Adrenal gland (tissue), 12 donors: ENCODE data around the gene ERVMER34-1. TPM values are rescaled to one million over a fixed set of nuclear protein-coding genes. Genes with fewer than 3 reads are reported as not detected.

Experiments used
- DNase-seq, 7 donors: peaks; one replicate each; pipeline ENCODE4 v3.0.0-alpha.2; 2019 to 2020
- H3K27ac ChIP-seq, 5 donors: fragments of 200-600 bp; sonication (generic) in 4 of 5; 1 replicate in 3 of 5; 2 replicates in 2 of 5; pipeline versions ENCODE4 v1.5.1 to v1.8.0; 2016 to 2020; ENCODE audit warnings: mild to moderate bottlenecking in 1 of 5
- H3K27me3 ChIP-seq: fragments of 200-600 bp; 2 replicates; pipeline ENCODE4 v1.8.0; 2021
- H3K36me3 ChIP-seq, 2 donors: fragments of 200-600 bp; replicated peaks in 1 of 2; 1 replicate in 1 of 2; 2 replicates in 1 of 2; pipeline versions ENCODE4 v1.5.1 to v1.8.0; 2018 to 2022
- H3K4me1 ChIP-seq, 2 donors: fragments of 200-600 bp; replicated peaks in 1 of 2; 1 replicate in 1 of 2; 2 replicates in 1 of 2; pipeline versions ENCODE4 v1.5.1 to v1.8.0; 2018 to 2021
- H3K4me3 ChIP-seq, 4 donors: fragments of 200-600 bp; sonication (generic) in 3 of 4; one replicate each; pipeline ENCODE4 v1.5.1; 2016 to 2018
- H3K9me3 ChIP-seq, 3 donors: fragments of 200-600 bp; sonication (generic) in 1 of 3; replicated peaks in 1 of 3; 1 replicate in 2 of 3; 2 replicates in 1 of 3; pipeline versions ENCODE4 v1.5.1 to v1.8.0; 2016 to 2021
- CTCF ChIP-seq, 6 experiments: fragments of 450-650 bp in 4 of 6; fragments of 200-600 bp in 2 of 6; sonication (generic) in 1 of 6; IDR thresholded peaks; 1 replicate in 5 of 6; 2 replicates in 1 of 6; pipeline versions ENCODE4 v1.5.1 to v1.8.0; 2016 to 2021; ENCODE audit warnings: antibody characterized with exemption in 6 of 6, mild to moderate bottlenecking in 2 of 6, moderate library complexity in 1 of 6
- POLR2A ChIP-seq, 2 donors: fragments of 450-650 bp; IDR thresholded peaks; one replicate each; pipeline ENCODE4 v1.6.1; 2017; ENCODE audit warnings: antibody characterized with exemption in 2 of 2, mild to moderate bottlenecking in 2 of 2, moderate library complexity in 1 of 2
- WGBS, 4 donors: extraction: QIAGEN DNeasy Blood & Tissue Kit in 2 of 4; methylation state at CpG; one replicate each; pipeline versions ENCODE4 v1.1.5 to v1.1.7; 2013 to 2017; 5-methylcytosine and 5-hydroxymethylcytosine counted together
- intact Hi-C, 2 donors: fragments of 100-400 bp; cut with DNase I; formaldehyde crosslinking; loops; one replicate each; pipeline versions ENCODE4 v1.14.1 to v1.15.0; 2022 to 2023
- polyA plus RNA-seq, 3 donors: library from polyadenylated mRNA; stranded (reverse); fragments of 200-250 nt in 2 of 3; fragments of 350-450 nt in 1 of 3; fragmentation: Illumina TruSeq in 1 of 3; extraction: RNeasy Lipid Tissue Mini Kit (QIAGEN cat#74804) in 1 of 3; gene quantifications; one replicate each; pipeline ENCODE4 v1.2.3, GENCODE V29; 2013 to 2014
- total RNA-seq, 9 donors: library from RNA; depleted of rRNA in 4 of 9; stranded (reverse); fragments of >200 nt in 4 of 9; fragments of 120-200 nt in 1 of 9; fragmentation: NEBNext Ultra II Directional in 1 of 9; extraction: Animal tissue kit (Norgen Biotek cat#: 25700) in 1 of 9; gene quantifications; one replicate each; pipeline versions ENCODE4 v1.1.0 to v1.2.4, GENCODE V29; 2013 to 2023
- donor health status: healthy with polysubstance abuse.
- donor health status: Bipolar disorder and iron deficiency.
- donor health status: DM: yes; HTN: yes; CAD: no.
- donor health status: DM: no; HTN: no; CAD: no.
- donor health status: DM: no; HTN: no; CAD: no.
- donor health status: DM: yes; HTN: yes; CAD: no.

The ERVMER34-1 gene
- total and polyA plus RNA-seq, 12 donors: 0.28 to 2.1 (median 0.97) TPM

GRCh38 chr4:52743444-52744019 is 7.7 kb downstream of the ERVMER34-1 start:
- DNase-seq: no peak
- TF ChIP-seq POLR2A (IDR thresholded peaks at IDR 0.05): no peak
- TF ChIP-seq CTCF (IDR thresholded peaks at IDR 0.05): no peak
- Histone ChIP-seq H3K36me3 (no peaks in the 10 kb centered on the region), H3K27ac (no peak overlapping the region), H3K4me3 (no peak overlapping the region), H3K4me1 (no peaks in the 10 kb centered on the region), H3K27me3 (no peaks in the 10 kb centered on the region), H3K9me3 (no peaks in the 10 kb centered on the region)
- intact Hi-C loops: no loop called here
- 87 to 91% (median 88%) methylated on average over 4 of the region's 4 CpGs for WGBS, 4 donors

GRCh38 chr4:52729586-52729985 is 21.6 kb downstream of the ERVMER34-1 start:
- Histone ChIP-seq H3K4me1 (no peaks in the 10 kb centered on the region), H3K4me3 (no peak overlapping the region), H3K9me3 (no peaks in the 10 kb centered on the region), H3K36me3 (no peaks in the 10 kb centered on the region), H3K27ac (no peak overlapping the region), H3K27me3 (no peaks in the 10 kb centered on the region)
- intact Hi-C loops: no loop called here
- no peak for TF ChIP-seq POLR2A (IDR thresholded peaks at IDR 0.05)
- TF ChIP-seq CTCF (IDR thresholded peaks at IDR 0.05): no peak
- no peak for DNase-seq

GRCh38 chr4:52728691-52729240 is 22.5 kb downstream of the ERVMER34-1 start:
- H3K9me3 ChIP-seq: no peaks in the 10 kb centered on the region
- H3K36me3 ChIP-seq: no peaks in the 10 kb centered on the region
- WGBS, 4 donors: 63 to 86% (median 75%) methylated on average over 2 of the region's 2 CpGs
- TF ChIP-seq POLR2A (IDR thresholded peaks at IDR 0.05) (no peak), CTCF (IDR thresholded peaks at IDR 0.05) (no peak)
- intact Hi-C loops: no loop called here
- H3K27ac ChIP-seq: no peak overlapping the region
- H3K27me3 ChIP-seq: no peaks in the 10 kb centered on the region
- H3K4me3 ChIP-seq: no peak overlapping the region
- DNase-seq: no peak
- H3K4me1 ChIP-seq: no peaks in the 10 kb centered on the region

- TF ChIP-seq CTCF (IDR thresholded peaks at IDR 0.05) (no peak), POLR2A (IDR thresholded peaks at IDR 0.05) (no peak)
- Histone ChIP-seq H3K36me3 (no peaks in the 10 kb centered on the region), H3K27me3 (no peaks in the 10 kb centered on the region), H3K4me1 (peaks cover 0 to 5% of the 10 kb centered on the region in 2 donors), H3K27ac (no peak overlapping the region), H3K4me3 (no peak overlapping the region), H3K9me3 (no peaks in the 10 kb centered on the region)
- intact Hi-C loops: no loop called here
- 82 to 94% (median 84%) methylated on average over 3 of the region's 3 CpGs for WGBS, 4 donors
- no peak for DNase-seq
These were observed 24.2 kb downstream of the ERVMER34-1 start for GRCh38 chr4:52726826-52727580.
